Activated CD4-positive, alpha-beta T cell treated with anti-CD3 and anti-CD28 coated beads, Interleukin-2, amount 50 U/mL, for 48 hours (primary cell): ENCODE data around the gene IQGAP2.

Source experiments
- DNase-seq, 2 experiments: peaks; one replicate each; pipeline ENCODE4 v3.0.0-alpha.2; 2020

Gene IQGAP2

GRCh38 chr5:76692651-76693050 lies 289.6 kb downstream of the IQGAP2 start:
- no peak for DNase-seq

- DNase-seq: no peak
Measured at GRCh38 chr5:76693141-76693540, 290.1 kb downstream of the IQGAP2 start.

GRCh38 chr5:76694317-76694716 lies 291.2 kb downstream of the IQGAP2 start:
- DNase-seq: no peak

DNA sequence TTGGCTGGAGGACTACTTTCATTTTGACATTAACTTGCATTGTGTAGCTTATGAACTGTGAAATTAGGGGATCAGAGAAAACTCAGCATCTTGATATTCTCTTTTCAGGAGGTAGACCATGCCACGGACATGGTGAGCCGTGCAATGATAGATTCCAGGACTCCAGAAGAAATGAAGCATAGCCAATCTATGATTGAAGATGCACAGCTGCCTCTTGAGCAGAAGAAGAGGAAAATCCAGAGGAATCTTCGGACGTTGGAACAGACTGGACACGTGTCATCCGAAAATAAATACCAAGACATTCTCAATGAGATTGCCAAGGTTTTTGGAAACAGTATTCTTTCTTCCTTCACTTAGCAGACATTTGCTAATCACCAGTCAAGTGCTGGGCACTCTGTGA lies 292.3 kb downstream of the IQGAP2 start:
- no peak for DNase-seq

GRCh38 chr5:76696251-76696650 lies 293.2 kb downstream of the IQGAP2 start:
- no peak for DNase-seq

GRCh38 chr5:76697670-76698069 lies 294.6 kb downstream of the IQGAP2 start:
- no peak for DNase-seq

- DNase-seq: no peak
Measured at GRCh38 chr5:76700571-76700970, 297.5 kb downstream of the IQGAP2 start.

GRCh38 chr5:76701298-76701697 lies 298.2 kb downstream of the IQGAP2 start:
- DNase-seq: no peak

GRCh38 chr5:76703707-76704106 lies 300.6 kb downstream of the IQGAP2 start:
- DNase-seq: no peak

DNA sequence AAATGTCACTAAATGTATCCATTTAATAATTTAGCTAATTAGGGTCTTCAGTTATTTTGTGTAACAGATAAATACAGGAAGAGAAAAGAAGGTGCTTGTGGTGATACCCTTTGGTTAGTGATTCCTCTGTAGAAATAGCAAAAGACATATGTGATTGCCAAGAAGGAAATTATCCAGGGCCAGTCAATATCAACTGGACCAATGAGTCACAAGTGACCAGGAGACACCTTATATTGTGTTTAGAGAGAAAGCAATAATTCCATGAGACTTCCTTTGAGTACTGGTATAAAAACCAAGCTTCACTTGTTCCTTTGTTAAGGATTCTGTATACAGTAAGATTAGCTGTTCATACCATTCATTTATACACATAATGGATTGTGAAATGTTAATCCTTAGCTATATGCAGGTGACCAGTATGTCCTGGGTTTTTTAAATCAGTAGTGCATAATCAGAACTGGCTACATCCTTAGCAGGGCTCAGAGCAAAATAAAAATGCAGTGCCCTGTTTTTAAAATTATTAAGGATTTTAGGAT lies 301.1 kb downstream of the IQGAP2 start:
- no peak for DNase-seq

GRCh38 chr5:76705574-76705973 lies 302.5 kb downstream of the IQGAP2 start:
- DNase-seq: no peak

GRCh38 chr5:76709762-76710161 lies 306.7 kb downstream of the IQGAP2 start:
- no peak for DNase-seq

GRCh38 chr5:76710991-76711390 lies 307.9 kb downstream of the IQGAP2 start:
- DNase-seq: no peak

DNA sequence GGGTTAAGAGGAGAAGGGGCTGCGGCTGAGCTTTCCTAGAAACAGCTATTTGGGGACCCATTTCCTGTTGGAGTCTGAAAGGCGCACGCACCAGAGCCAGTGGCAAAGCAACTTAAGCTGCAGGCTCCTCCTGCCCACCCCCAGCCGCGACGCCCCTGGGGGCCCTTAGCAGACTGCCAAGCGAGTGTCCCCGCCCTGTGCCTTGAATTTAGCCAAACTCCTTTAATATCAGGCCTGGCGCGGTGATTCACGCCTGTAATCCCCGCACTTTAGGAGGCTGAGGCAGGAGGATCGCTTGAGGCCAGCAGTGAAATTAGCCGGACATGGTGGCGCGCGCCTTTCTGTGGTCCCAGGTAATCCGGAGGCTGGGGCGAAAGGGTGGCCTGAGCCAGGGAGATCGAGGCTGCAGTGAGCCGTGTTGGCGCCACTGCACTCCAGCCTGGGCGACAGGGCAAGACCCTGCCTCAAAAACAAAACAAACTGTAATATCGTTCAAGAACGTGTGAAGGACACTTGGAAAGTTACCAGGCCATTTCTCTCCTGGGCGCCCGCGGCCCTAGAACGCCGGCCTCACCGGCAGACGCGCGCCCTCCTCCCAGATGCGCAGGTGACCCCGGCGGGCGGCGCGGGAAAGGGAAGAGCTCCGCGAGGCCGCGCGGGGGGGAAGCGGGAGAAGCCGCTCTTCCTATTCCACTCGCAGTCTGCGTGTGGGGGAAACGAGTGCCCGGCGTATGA lies 311.8 kb downstream of the IQGAP2 start:
- peak; percentile 7 to 27 for DNase-seq

- DNase-seq: peak in 1 of 2 experiments; percentile 7
Measured at GRCh38 chr5:76715486-76715735, 312.3 kb downstream of the IQGAP2 start.

- peak; percentile 52 to 58 for DNase-seq
Measured at GRCh38 chr5:76715736-76716455, 312.8 kb downstream of the IQGAP2 start, which contains the start of gene F2R. Gene F2R (plus strand): TSS chr5:76716126. CDS start chr5:76716308, 182 bp downstream.

GRCh38 chr5:76716456-76717157 lies 313.5 kb downstream of the IQGAP2 start:
- peak; percentile 22 to 32 for DNase-seq

GRCh38 chr5:76717222-76718083 lies 314.4 kb downstream of the IQGAP2 start:
- no peak for DNase-seq

DNA sequence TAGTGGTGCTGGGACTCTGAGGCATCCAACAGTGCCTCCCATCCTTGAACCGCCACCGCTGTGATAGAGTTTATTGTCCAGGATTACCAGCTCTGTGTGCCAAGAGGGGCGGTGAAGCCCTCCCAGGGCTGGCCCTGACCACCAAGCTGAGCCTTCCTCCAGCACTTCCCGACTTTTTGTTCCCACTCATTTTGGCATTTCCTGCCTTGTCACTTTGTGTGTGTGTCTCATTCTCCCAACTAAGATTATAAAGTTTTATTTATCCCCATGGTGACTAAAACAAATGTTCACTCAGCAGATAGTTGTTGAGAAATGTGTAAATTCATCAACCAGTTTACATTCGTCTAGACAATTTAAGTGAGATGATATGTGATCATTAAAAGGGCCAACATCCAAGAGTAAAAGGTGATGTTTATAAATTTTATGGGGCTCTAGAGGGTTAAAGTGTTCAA lies 315.3 kb downstream of the IQGAP2 start:
- DNase-seq: no peak

- DNase-seq: no peak
Measured at GRCh38 chr5:76718880-76719279, 315.8 kb downstream of the IQGAP2 start.

- DNase-seq: no peak
Measured at GRCh38 chr5:76720988-76721569, 318.0 kb downstream of the IQGAP2 start.

- DNase-seq: no peak
Measured at GRCh38 chr5:76723266-76723665, 320.2 kb downstream of the IQGAP2 start.
